HG03558 (cell line): ENCODE results near the gene BIK.

Experiments
- ATAC-seq: cut with Tn5 transposase; IDR thresholded peaks from one replicate; pipeline ENCODE4 v1.9.1; 2021; ENCODE audit warnings: moderate number of reproducible peaks; ENCODE audit not compliant: unreplicated experiment; ENCODE audit errors: extremely low read depth

BIK gene

GRCh38 chr22:43176090-43176489 is 65.5 kb downstream of the BIK start:
- no peak for ATAC-seq

DNA sequence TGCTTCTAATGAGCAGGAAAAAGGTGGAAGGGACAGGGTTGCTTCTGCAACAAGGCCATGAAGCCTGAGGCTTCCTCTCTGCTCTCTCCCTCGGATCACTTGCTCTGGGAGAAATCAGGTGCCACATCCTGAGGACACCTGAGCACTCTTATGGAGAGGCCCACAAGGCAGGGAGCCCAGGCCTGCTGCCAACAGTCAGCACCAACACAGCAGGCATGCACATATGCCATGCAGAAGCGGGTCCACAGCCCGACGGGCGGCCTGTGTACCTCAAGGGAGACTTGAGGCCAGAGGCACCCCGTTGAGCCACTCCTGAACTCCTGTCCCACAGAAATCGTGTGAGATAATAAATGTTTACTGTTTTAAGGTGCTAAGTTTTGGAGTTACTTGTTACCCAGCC is 66.9 kb downstream of the BIK start:
- ATAC-seq: no peak
